SU-DHL-6 (cell line): ENCODE results near the gene VTI1A.

Source experiments
- EZH2phosphoT487 ChIP-seq: fragments of 200-600 bp; sonication (generic), shearing (Covaris generic); conservative IDR thresholded peaks from 2 replicates; pipeline ENCODE4 v1.6.1; 2018; ENCODE audit warnings: mild to moderate bottlenecking, antibody characterized with exemption, low read length, moderate library complexity, mixed read lengths
- TF ChIP-seq, protein P1 (sequence below): fragments of 200-600 bp; sonication (generic); IDR thresholded peaks from one replicate; pipeline ENCODE4 v1.5.1; 2017; ENCODE audit warnings: antibody characterized with exemption, mild to moderate bottlenecking, low read length, moderate library complexity; ENCODE audit not compliant: insufficient read depth, poor library complexity, severe bottlenecking

DNA sequence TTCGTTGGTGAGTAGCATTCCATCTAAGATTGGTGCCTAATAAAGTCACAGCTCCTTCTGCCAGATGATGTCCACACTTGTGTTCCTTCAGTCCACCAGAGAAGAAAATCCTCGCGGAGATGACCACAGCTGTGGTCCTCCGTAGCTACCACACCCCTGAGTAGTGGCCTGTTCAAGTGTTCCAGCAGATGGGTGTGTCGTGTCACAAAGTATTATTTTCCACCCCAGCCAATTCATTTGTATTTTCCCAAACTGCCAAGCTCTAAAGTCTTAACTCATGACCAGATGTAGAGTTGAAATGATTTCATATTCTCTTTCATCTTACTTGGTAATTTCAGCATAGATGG, 251.8 kb downstream of the VTI1A start:
- TF ChIP-seq EZH2phosphoT487: no peak
- TF ChIP-seq, protein P1, sequence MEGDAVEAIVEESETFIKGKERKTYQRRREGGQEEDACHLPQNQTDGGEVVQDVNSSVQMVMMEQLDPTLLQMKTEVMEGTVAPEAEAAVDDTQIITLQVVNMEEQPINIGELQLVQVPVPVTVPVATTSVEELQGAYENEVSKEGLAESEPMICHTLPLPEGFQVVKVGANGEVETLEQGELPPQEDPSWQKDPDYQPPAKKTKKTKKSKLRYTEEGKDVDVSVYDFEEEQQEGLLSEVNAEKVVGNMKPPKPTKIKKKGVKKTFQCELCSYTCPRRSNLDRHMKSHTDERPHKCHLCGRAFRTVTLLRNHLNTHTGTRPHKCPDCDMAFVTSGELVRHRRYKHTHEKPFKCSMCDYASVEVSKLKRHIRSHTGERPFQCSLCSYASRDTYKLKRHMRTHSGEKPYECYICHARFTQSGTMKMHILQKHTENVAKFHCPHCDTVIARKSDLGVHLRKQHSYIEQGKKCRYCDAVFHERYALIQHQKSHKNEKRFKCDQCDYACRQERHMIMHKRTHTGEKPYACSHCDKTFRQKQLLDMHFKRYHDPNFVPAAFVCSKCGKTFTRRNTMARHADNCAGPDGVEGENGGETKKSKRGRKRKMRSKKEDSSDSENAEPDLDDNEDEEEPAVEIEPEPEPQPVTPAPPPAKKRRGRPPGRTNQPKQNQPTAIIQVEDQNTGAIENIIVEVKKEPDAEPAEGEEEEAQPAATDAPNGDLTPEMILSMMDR: no peak
